Liver (tissue), 9 donors: ENCODE results near the gene FBXO38. TPM values are rescaled to one million over a fixed set of nuclear protein-coding genes. Genes with fewer than 3 reads are reported as not detected.

ENCODE experiments used
- DNase-seq: peaks from one replicate; pipeline ENCODE4 v3.0.0-alpha.2; 2017; ENCODE audit warnings: low spot score
- H3K27ac ChIP-seq, 2 donors: one replicate each; pipeline ENCODE4 v1.7.0; 2013; ENCODE audit warnings: inconsistent platforms in 2 of 2, low read length in 2 of 2, control low read depth in 1 of 2, low read depth in 1 of 2, mild to moderate bottlenecking in 1 of 2
- H3K27me3 ChIP-seq, 4 donors: one replicate each; pipeline versions ENCODE4 v1.6.1 to v1.7.0; 2013; ENCODE audit warnings: low read length in 3 of 4, inconsistent platforms in 1 of 4, mild to moderate bottlenecking in 1 of 4, moderate library complexity in 1 of 4; ENCODE audit not compliant: control insufficient read depth in 4 of 4, insufficient read depth in 4 of 4
- H3K36me3 ChIP-seq, 4 donors: one replicate each; pipeline versions ENCODE4 v1.6.1 to v1.7.0; 2013; ENCODE audit warnings: low read length in 3 of 4, mild to moderate bottlenecking in 3 of 4, low read depth in 1 of 4, moderate library complexity in 1 of 4; ENCODE audit not compliant: control insufficient read depth in 4 of 4, insufficient read depth in 3 of 4
- H3K4me1 ChIP-seq, 4 donors: one replicate each; pipeline versions ENCODE4 v1.6.1 to v1.7.0; 2013; ENCODE audit warnings: low read length in 3 of 4, mild to moderate bottlenecking in 3 of 4, moderate library complexity in 1 of 4; ENCODE audit not compliant: control insufficient read depth in 4 of 4, insufficient read depth in 4 of 4
- H3K4me3 ChIP-seq, 3 donors: one replicate each; pipeline versions ENCODE4 v1.6.1 to v1.7.0; 2013; ENCODE audit warnings: low read length in 3 of 3, control low read depth in 1 of 3, low read depth in 1 of 3, mild to moderate bottlenecking in 1 of 3
- H3K9ac ChIP-seq, 2 donors: one replicate each; pipeline ENCODE4 v1.7.0; 2013; ENCODE audit warnings: low read length in 2 of 2, mild to moderate bottlenecking in 2 of 2, moderate library complexity in 2 of 2, control low read depth in 1 of 2, low read depth in 1 of 2
- H3K9me3 ChIP-seq, 4 donors: one replicate each; pipeline versions ENCODE4 v1.6.1 to v1.7.0; 2013; ENCODE audit warnings: low read length in 3 of 4; ENCODE audit not compliant: control insufficient read depth in 4 of 4
- CTCF ChIP-seq: fragments of 150-350 bp; IDR thresholded peaks from 2 replicates; pipeline ENCODE4 v1.5.1; 2017; ENCODE audit warnings: improper control_type of control experiment, low read depth, low read length; ENCODE audit not compliant: missing input control
- EGR1 ChIP-seq, 2 donors: IDR thresholded peaks; 2 replicates each; pipeline ENCODE4 v1.6.1; 2016 to 2018; ENCODE audit warnings: antibody characterized with exemption in 2 of 2, low read depth in 2 of 2
- FOXA1 ChIP-seq: IDR thresholded peaks from 2 replicates; pipeline ENCODE4 v1.6.1; 2016; ENCODE audit warnings: antibody characterized with exemption
- FOXA2 ChIP-seq: IDR thresholded peaks from 2 replicates; pipeline ENCODE4 v1.6.1; 2016; ENCODE audit warnings: antibody characterized with exemption
- GABPA ChIP-seq, 2 donors: IDR thresholded peaks in 1 of 2; conservative IDR thresholded peaks in 1 of 2; 2 replicates each; pipeline ENCODE4 v1.6.1; 2016; ENCODE audit warnings: antibody characterized with exemption in 2 of 2, mild to moderate bottlenecking in 1 of 2, moderate library complexity in 1 of 2
- HNF4A ChIP-seq, 2 donors: conservative IDR thresholded peaks; 2 replicates each; pipeline ENCODE4 v1.6.1; 2016; ENCODE audit warnings: antibody characterized with exemption in 2 of 2, mild to moderate bottlenecking in 2 of 2
- HNF4G ChIP-seq: IDR thresholded peaks from 2 replicates; pipeline ENCODE4 v1.6.1; 2016; ENCODE audit warnings: antibody characterized with exemption
- JUND ChIP-seq, 2 donors: IDR thresholded peaks; 2 replicates each; pipeline ENCODE4 v1.6.1; 2016; ENCODE audit warnings: antibody characterized with exemption in 2 of 2
- MAX ChIP-seq: IDR thresholded peaks from 2 replicates; pipeline ENCODE4 v1.6.1; 2016; ENCODE audit warnings: antibody characterized with exemption
- NR2F2 ChIP-seq: IDR thresholded peaks from 2 replicates; pipeline ENCODE4 v1.6.1; 2016; ENCODE audit warnings: antibody characterized with exemption
- RAD21 ChIP-seq, 2 donors: IDR thresholded peaks; 2 replicates each; pipeline ENCODE4 v1.6.1; 2016; ENCODE audit warnings: antibody characterized with exemption in 2 of 2, mild to moderate bottlenecking in 2 of 2
- REST ChIP-seq: IDR thresholded peaks from 2 replicates; pipeline ENCODE4 v1.6.1; 2016; ENCODE audit warnings: antibody characterized with exemption, mild to moderate bottlenecking
- RXRA ChIP-seq, 2 donors: IDR thresholded peaks; 2 replicates each; pipeline ENCODE4 v1.6.1; 2017 to 2018; ENCODE audit warnings: antibody characterized with exemption in 2 of 2, mild to moderate bottlenecking in 1 of 2
- SP1 ChIP-seq: IDR thresholded peaks from 2 replicates; pipeline ENCODE4 v1.6.1; 2018; ENCODE audit warnings: antibody characterized with exemption, mild to moderate bottlenecking
- TAF1 ChIP-seq: conservative IDR thresholded peaks from 2 replicates; pipeline ENCODE4 v1.6.1; 2016; ENCODE audit warnings: antibody characterized with exemption, mild to moderate bottlenecking
- YY1 ChIP-seq: IDR thresholded peaks from 2 replicates; pipeline ENCODE4 v1.6.1; 2016; ENCODE audit warnings: antibody characterized with exemption, mild to moderate bottlenecking
- WGBS: extraction: QIAGEN DNeasy Blood & Tissue Kit; methylation state at CpG from one replicate; pipeline ENCODE4 v1.1.7; 2013; 5-methylcytosine and 5-hydroxymethylcytosine counted together
- polyA plus RNA-seq, 2 donors: library from polyadenylated mRNA; stranded (reverse) in 1 of 2; unstranded in 1 of 2; fragments of 200-250 nt in 1 of 2; fragments of >200 nt in 1 of 2; fragmentation: Nextera tagmentation in 1 of 2; extraction: Ambion mirVana in 1 of 2; gene quantifications; one replicate each; pipeline versions ENCODE4 v1.2.1 to v1.2.3, GENCODE V29; 2013 to 2015
- total RNA-seq, 2 donors: library from RNA; depleted of rRNA; stranded (reverse); fragments of >200 nt; gene quantifications; one replicate each; pipeline ENCODE4 v1.2.3, GENCODE V29; 2014
- TF ChIP-seq, protein P1 (sequence below): IDR thresholded peaks from 2 replicates; pipeline ENCODE4 v1.6.1; 2016; ENCODE audit warnings: antibody characterized with exemption
- TF ChIP-seq, protein P2 (sequence below): IDR thresholded peaks from 2 replicates; pipeline ENCODE4 v1.6.1; 2016; ENCODE audit warnings: antibody characterized with exemption
- donor health status: healthy.
- donor health status: healthy.
- donor health status: healthy.
- donor health status: healthy.
- donor health status: healthy.

FBXO38 gene
- total and polyA plus RNA-seq, 4 donors: 8.2 to 40.9 (median 25.3) TPM

GRCh38 chr5:148394587-148395019 lies 10.8 kb downstream of the FBXO38 start:
- peak overlapping the region in 1 of 2 donors; percentile 16 for H3K9ac ChIP-seq
- H3K4me3 ChIP-seq: peak overlapping the region; percentile 6 to 57 (median 29)
- 24% methylated on average over 3 of the region's 3 CpGs for WGBS
- H3K27me3 ChIP-seq: no peaks in the 10 kb centered on the region
- no peak for DNase-seq
- H3K4me1 ChIP-seq: peaks cover 11 to 49% (median 40%) of the 10 kb centered on the region in 4 donors
- peaks cover 0 to 9% (median 5%) of the 10 kb centered on the region in 4 donors for H3K36me3 ChIP-seq
- no peaks in the 10 kb centered on the region for H3K9me3 ChIP-seq
- peak overlapping the region; percentile 14 to 61 for H3K27ac ChIP-seq
- TF ChIP-seq GABPA (IDR thresholded peaks at IDR 0.05 in 1 of 2, conservative IDR thresholded peaks at IDR 0.05 in 1 of 2) (no peak), HNF4A (conservative IDR thresholded peaks at IDR 0.05) (peak; percentile 78 to 82), SP1 (no peak), CTCF (no peak), HNF4G (no peak), JUND (IDR thresholded peaks at IDR 0.05) (no peak), YY1 (peak; percentile 41), NR2F2 (no peak), MAX (no peak), EGR1 (IDR thresholded peaks at IDR 0.05; ENCODE audit: low read depth in 2 of 2) (no peak), FOXA1 (peak; percentile 19), RXRA (IDR thresholded peaks at IDR 0.05) (peak; percentile 17 to 53), FOXA2 (peak; percentile 40), TAF1 (no peak), REST (peak; percentile 52), RAD21 (IDR thresholded peaks at IDR 0.05) (no peak)
- TF ChIP-seq, protein P1, sequence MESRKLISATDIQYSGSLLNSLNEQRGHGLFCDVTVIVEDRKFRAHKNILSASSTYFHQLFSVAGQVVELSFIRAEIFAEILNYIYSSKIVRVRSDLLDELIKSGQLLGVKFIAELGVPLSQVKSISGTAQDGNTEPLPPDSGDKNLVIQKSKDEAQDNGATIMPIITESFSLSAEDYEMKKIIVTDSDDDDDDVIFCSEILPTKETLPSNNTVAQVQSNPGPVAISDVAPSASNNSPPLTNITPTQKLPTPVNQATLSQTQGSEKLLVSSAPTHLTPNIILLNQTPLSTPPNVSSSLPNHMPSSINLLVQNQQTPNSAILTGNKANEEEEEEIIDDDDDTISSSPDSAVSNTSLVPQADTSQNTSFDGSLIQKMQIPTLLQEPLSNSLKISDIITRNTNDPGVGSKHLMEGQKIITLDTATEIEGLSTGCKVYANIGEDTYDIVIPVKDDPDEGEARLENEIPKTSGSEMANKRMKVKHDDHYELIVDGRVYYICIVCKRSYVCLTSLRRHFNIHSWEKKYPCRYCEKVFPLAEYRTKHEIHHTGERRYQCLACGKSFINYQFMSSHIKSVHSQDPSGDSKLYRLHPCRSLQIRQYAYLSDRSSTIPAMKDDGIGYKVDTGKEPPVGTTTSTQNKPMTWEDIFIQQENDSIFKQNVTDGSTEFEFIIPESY: no peak
- TF ChIP-seq, protein P2, sequence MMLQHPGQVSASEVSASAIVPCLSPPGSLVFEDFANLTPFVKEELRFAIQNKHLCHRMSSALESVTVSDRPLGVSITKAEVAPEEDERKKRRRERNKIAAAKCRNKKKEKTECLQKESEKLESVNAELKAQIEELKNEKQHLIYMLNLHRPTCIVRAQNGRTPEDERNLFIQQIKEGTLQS: no peak
